Measurements from ENCODE around the gene HSF4.
A peak's percentile ranks its signal among the peaks of the same experiment; 100 is the strongest.

The HSF4 gene

DNA sequence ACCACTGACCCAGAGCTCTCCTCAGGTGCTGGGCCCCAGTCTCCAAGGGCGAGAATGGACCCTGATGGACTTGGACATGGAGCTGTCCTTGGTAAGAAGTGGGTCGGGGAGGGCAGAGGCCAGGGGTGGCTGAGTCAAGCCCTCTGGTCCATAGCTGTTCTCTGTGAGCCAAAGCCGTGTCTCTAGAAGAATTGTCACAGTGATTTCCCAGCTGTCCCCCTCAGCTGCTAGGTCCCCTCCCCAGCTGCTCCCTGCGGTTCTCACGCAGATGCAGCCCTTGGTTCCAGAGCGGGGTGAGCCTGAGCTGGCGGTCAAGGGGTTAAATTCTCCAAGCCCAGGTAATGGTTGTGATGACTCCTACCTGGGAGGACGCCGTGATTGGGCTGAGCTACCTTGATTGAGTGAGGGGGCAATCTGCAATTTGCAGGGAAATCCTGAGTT is 4.5 kb downstream of the HSF4 start:
- H3K4me1 ChIP-seq (ENCODE audit: control insufficient read depth, insufficient read depth, low read length): peaks cover 4% of the 10 kb centered on the region
- TF ChIP-seq ZNF404 (tag by site-specific recombination; IDR thresholded peaks at IDR 0.05): no peak
- TF ChIP-seq ZSCAN23 (tag by site-specific recombination; IDR thresholded peaks at IDR 0.05): no peak
- no peak for TF ChIP-seq ZNF654 (tag by site-specific recombination; IDR thresholded peaks at IDR 0.05; ENCODE audit: low read depth)
- TF ChIP-seq IKZF3 (tag by site-specific recombination; IDR thresholded peaks at IDR 0.05): no peak
- TF ChIP-seq, protein P1, sequence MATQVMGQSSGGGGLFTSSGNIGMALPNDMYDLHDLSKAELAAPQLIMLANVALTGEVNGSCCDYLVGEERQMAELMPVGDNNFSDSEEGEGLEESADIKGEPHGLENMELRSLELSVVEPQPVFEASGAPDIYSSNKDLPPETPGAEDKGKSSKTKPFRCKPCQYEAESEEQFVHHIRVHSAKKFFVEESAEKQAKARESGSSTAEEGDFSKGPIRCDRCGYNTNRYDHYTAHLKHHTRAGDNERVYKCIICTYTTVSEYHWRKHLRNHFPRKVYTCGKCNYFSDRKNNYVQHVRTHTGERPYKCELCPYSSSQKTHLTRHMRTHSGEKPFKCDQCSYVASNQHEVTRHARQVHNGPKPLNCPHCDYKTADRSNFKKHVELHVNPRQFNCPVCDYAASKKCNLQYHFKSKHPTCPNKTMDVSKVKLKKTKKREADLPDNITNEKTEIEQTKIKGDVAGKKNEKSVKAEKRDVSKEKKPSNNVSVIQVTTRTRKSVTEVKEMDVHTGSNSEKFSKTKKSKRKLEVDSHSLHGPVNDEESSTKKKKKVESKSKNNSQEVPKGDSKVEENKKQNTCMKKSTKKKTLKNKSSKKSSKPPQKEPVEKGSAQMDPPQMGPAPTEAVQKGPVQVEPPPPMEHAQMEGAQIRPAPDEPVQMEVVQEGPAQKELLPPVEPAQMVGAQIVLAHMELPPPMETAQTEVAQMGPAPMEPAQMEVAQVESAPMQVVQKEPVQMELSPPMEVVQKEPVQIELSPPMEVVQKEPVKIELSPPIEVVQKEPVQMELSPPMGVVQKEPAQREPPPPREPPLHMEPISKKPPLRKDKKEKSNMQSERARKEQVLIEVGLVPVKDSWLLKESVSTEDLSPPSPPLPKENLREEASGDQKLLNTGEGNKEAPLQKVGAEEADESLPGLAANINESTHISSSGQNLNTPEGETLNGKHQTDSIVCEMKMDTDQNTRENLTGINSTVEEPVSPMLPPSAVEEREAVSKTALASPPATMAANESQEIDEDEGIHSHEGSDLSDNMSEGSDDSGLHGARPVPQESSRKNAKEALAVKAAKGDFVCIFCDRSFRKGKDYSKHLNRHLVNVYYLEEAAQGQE (tag by site-specific recombination; IDR thresholded peaks at IDR 0.05): peak; percentile 73
- no peak for TF ChIP-seq ZNF248 (tag by site-specific recombination; IDR thresholded peaks at IDR 0.05)
- TF ChIP-seq ZNF155 (tag by site-specific recombination; IDR thresholded peaks at IDR 0.05): no peak
- no peaks in the 10 kb centered on the region for H3K9me3 ChIP-seq (ENCODE audit: control insufficient read depth, insufficient read depth, low read depth, low read length)
- H3K4me3 ChIP-seq (ENCODE audit: low read depth, low read length): no peak overlapping the region
- POLR2A ChIA-PET: no interaction called here
- H3K36me3 ChIP-seq (ENCODE audit: control insufficient read depth in 2 of 2, insufficient read depth in 1 of 2, low read length in 2 of 2): no peaks in the 10 kb centered on the region
- no peak overlapping the region for H3K27ac ChIP-seq (ENCODE audit: extremely low read depth, low read depth, low read length)
- CTCF ChIA-PET: interaction anchor here (0.7 to 2.3 kb wide), 10 partner anchors 8 to 208 kb away, joined by 3 to 11 read pairs (median 4); partner anchors contain the start of genes CES3 and MATCAP1

DNA sequence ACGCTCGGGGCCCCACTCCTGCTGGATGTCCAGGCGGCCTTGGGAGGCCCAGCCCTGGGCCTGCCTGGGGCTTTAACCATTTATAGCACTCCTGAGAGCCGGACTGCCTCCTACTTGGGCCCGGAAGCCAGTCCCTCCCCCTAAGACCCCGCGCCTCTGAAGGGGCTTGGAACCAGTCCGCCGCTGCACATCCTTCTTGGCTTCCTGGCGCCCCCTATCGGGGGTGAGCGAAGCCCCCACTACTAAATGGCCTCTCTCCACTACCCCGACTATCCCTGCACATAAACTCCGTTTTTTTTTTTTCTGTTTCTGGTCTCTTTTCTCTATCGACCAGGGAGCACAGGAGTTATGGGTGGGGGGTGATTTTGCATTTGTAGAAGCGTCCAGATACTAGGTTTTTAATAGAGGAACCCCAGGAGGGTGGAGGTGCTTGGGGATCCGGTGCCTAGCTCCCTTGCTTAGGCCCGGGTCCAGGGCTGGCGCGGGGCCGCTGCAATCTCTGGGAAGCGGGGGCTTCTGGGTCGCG is 5.2 kb downstream of the HSF4 start:
- H3K4me1 ChIP-seq (ENCODE audit: control insufficient read depth, insufficient read depth, low read length): peaks cover 9% of the 10 kb centered on the region
- H3K4me3 ChIP-seq (ENCODE audit: low read depth, low read length): peak overlapping the region; percentile 34
- POLR2A ChIA-PET: interaction anchor here (1.7 kb wide), 1 partner anchor 14 kb away, joined by 5 read pairs; no protein-coding TSS in a partner anchor
- H3K36me3 ChIP-seq (ENCODE audit: control insufficient read depth in 2 of 2, insufficient read depth in 1 of 2, low read length in 2 of 2): no peaks in the 10 kb centered on the region
- CTCF ChIA-PET: interaction anchor here (0.9 to 2.3 kb wide), 12 partner anchors 9 to 299 kb away, joined by 3 to 11 read pairs (median 4); partner anchors contain the start of genes CES3, FBXL8, MATCAP1 and TRADD
- H3K27ac ChIP-seq (ENCODE audit: extremely low read depth, low read depth, low read length): peak overlapping the region; percentile 59; the same call in 1 of the 2 replicates
- no peaks in the 10 kb centered on the region for H3K9me3 ChIP-seq (ENCODE audit: control insufficient read depth, insufficient read depth, low read depth, low read length)
- TF ChIP-seq ZBTB48 (tag by site-specific recombination; IDR thresholded peaks at IDR 0.05) (peak; percentile 44; the same call in 1 of the 2 replicates), BCL11A (tag by site-specific recombination; IDR thresholded peaks at IDR 0.05; ENCODE audit: low read depth) (no peak), ZNF19 (tag by site-specific recombination; IDR thresholded peaks at IDR 0.05; ENCODE audit: low read depth) (no peak), ZNF335 (tag by site-specific recombination; conservative IDR thresholded peaks at IDR 0.05) (no peak), ZNF341 (tag by site-specific recombination; IDR thresholded peaks at IDR 0.05; ENCODE audit: low read depth) (no peak), SP7 (tag by site-specific recombination; IDR thresholded peaks at IDR 0.05) (no peak), ZNF248 (tag by site-specific recombination; IDR thresholded peaks at IDR 0.05) (no peak)

DNA sequence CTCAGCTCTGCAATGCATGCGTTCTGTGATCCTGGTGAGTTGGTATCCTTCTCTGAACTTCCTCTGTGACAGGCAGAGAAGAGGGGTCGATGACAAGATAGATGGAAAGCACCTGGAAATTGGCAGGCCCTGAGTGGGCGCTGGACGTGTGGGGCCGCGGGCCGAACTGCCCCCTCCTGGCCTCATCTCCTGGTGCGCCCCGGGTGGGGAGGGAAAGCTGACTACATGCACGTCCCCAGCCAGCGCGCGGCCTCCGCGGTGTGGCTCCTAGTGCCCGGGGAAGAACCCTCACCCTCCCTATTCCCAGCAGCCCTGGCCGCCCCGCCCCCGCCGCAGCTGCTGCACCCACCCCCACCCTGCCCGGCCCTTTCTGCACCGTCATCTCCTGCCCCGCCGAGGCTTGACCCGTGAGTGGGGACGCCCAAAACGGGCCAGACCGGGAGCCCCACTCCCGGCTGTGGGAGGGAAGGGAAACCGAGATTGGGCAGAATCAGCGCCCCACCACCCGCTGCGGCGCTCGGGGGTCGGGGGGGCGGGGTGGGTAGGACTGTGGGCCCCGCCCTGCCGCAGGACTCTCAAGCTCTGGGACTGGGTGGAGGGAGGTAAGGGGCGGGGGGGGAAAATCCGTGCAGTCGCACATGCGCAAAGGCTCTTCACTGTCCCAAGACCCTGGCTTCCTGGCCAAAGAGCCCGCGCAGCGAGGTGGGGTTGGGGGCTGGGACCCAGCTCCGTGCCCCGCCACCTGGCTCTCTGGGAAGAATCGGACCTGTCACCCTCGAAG is 5.8 kb downstream of the HSF4 start, which contains the start of gene NOL3:
Gene NOL3, plus strand, starts transcription at position 371 of the 781 bp plus-strand sequence.
- ChIA-PET POLR2A (interaction anchor here (1.7 kb wide), 1 partner anchor 15 kb away, joined by 5 read pairs; no protein-coding TSS in a partner anchor), CTCF (interaction anchor here (0.6 to 1.6 kb wide), 12 partner anchors 10 to 300 kb away, joined by 3 to 11 read pairs (median 4); partner anchors contain the start of genes FBXL8 and TRADD)
- peak within 1 kb of the TSS; percentile 59; the same call in 1 of the 2 replicates for H3K27ac ChIP-seq (ENCODE audit: extremely low read depth, low read depth, low read length)
- TF ChIP-seq ZNF626 (tag by site-specific recombination; IDR thresholded peaks at IDR 0.05) (no peak), ZNF514 (tag by site-specific recombination; IDR thresholded peaks at IDR 0.05) (no peak), FEZF1 (tag by site-specific recombination; IDR thresholded peaks at IDR 0.05) (no peak), GFI1B (tag by site-specific recombination; IDR thresholded peaks at IDR 0.05) (no peak), ZNF473 (tag by site-specific recombination; IDR thresholded peaks at IDR 0.05) (no peak), ZBTB20 (tag by site-specific recombination; IDR thresholded peaks at IDR 0.05) (peak; percentile 72; the same call in 1 of the 2 replicates), SCRT2 (tag by site-specific recombination; IDR thresholded peaks at IDR 0.05) (no peak), ZNF629 (tag by site-specific recombination; IDR thresholded peaks at IDR 0.05) (no peak)
- TF ChIP-seq, protein P2, sequence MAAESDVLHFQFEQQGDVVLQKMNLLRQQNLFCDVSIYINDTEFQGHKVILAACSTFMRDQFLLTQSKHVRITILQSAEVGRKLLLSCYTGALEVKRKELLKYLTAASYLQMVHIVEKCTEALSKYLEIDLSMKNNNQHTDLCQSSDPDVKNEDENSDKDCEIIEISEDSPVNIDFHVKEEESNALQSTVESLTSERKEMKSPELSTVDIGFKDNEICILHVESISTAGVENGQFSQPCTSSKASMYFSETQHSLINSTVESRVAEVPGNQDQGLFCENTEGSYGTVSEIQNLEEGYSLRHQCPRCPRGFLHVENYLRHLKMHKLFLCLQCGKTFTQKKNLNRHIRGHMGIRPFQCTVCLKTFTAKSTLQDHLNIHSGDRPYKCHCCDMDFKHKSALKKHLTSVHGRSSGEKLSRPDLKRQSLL (tag by site-specific recombination; IDR thresholded peaks at IDR 0.05): no peak
- TF ChIP-seq, protein P3, sequence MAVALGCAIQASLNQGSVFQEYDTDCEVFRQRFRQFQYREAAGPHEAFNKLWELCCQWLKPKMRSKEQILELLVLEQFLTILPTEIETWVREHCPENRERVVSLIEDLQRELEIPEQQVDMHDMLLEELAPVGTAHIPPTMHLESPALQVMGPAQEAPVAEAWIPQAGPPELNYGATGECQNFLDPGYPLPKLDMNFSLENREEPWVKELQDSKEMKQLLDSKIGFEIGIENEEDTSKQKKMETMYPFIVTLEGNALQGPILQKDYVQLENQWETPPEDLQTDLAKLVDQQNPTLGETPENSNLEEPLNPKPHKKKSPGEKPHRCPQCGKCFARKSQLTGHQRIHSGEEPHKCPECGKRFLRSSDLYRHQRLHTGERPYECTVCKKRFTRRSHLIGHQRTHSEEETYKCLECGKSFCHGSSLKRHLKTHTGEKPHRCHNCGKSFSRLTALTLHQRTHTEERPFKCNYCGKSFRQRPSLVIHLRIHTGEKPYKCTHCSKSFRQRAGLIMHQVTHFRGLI (tag by site-specific recombination; IDR thresholded peaks at IDR 0.05): no peak

More for the DNA sequence above, 5.8 kb downstream of the HSF4 start, which contains the start of gene NOL3:
- Histone ChIP-seq H3K36me3 (ENCODE audit: control insufficient read depth in 2 of 2, insufficient read depth in 1 of 2, low read length in 2 of 2) (peaks cover 0 to 5% of the 10 kb centered on the region in 2 experiments; a peak in 1 of 3 replicates), H3K9me3 (ENCODE audit: control insufficient read depth, insufficient read depth, low read depth, low read length) (no peaks in the 10 kb centered on the region), H3K4me3 (ENCODE audit: low read depth, low read length) (peak within 1 kb of the TSS; percentile 36), H3K4me1 (ENCODE audit: control insufficient read depth, insufficient read depth, low read length) (peaks cover 9% of the 10 kb centered on the region)
